SK-N-SH treated with all-trans-retinoic acid at 6 μM for 48 hours (cell line): ENCODE data around the gene STX3.

Experiments used
- BACH2 ChIP-seq: fragments of 250-450 bp; sonication (Bioruptor Pico); IDR thresholded peaks from 2 replicates; pipeline ENCODE4 v1.9.0; 2021; ENCODE audit warnings: mild to moderate bottlenecking, borderline replicate concordance
- RARB ChIP-seq: fragments of 250-450 bp; sonication (Bioruptor Pico); IDR thresholded peaks from 2 replicates; pipeline ENCODE4 v1.8.0; 2021; ENCODE audit warnings: mild to moderate bottlenecking, moderate library complexity
- ZFP30 ChIP-seq: fragments of 450-650 bp; formaldehyde crosslinking; IDR thresholded peaks from 2 replicates; pipeline ENCODE4 v1.5.0; 2022; ENCODE audit warnings: mild to moderate bottlenecking, moderate library complexity
- TF ChIP-seq, protein P1 (sequence below): fragments of 250-450 bp; sonication (Bioruptor Pico); IDR thresholded peaks from 2 replicates; pipeline ENCODE4 v1.8.0; 2020; ENCODE audit warnings: mild to moderate bottlenecking, moderate library complexity, borderline replicate concordance

DNA sequence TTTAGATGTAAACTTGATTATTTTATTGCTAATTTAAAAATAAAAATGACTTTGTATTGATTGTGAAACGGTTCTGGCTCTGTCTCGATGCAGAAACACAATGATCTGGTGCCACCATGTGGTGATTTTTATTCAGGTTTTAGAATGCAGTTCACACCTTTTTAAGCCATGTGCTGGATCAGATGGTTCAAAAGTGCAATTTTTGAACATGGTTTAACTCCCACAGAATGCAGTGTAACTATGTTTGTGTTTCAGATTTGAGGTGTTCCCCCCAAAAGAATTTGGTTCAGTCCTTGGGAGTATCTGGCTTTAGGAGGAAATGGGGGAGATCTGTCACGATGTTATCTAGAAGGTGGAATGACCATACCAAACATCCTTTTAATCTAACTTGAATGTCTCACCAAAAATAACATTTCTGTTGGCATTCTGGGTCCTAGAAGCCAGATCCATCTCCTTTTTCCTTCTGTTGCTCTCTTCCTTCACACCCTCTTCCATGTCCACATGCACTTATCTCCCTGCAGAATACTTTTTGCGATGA is 47.5 kb downstream of the STX3 start:
- TF ChIP-seq BACH2 (CRISPR knock-in tag), result no peak
- no peak for TF ChIP-seq ZFP30
- no peak for TF ChIP-seq RARB (CRISPR knock-in tag)
- TF ChIP-seq, protein P1, sequence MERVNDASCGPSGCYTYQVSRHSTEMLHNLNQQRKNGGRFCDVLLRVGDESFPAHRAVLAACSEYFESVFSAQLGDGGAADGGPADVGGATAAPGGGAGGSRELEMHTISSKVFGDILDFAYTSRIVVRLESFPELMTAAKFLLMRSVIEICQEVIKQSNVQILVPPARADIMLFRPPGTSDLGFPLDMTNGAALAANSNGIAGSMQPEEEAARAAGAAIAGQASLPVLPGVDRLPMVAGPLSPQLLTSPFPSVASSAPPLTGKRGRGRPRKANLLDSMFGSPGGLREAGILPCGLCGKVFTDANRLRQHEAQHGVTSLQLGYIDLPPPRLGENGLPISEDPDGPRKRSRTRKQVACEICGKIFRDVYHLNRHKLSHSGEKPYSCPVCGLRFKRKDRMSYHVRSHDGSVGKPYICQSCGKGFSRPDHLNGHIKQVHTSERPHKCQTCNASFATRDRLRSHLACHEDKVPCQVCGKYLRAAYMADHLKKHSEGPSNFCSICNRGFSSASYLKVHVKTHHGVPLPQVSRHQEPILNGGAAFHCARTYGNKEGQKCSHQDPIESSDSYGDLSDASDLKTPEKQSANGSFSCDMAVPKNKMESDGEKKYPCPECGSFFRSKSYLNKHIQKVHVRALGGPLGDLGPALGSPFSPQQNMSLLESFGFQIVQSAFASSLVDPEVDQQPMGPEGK (CRISPR knock-in tag), result no peak
